ENCODE results near the gene PCGF5.
"Not testable (repeated sequence)": the region's sequence is repeated elsewhere in the genome, so short reads cannot be mapped to it uniquely, and the experiment has no call there.

PCGF5 gene

DNA sequence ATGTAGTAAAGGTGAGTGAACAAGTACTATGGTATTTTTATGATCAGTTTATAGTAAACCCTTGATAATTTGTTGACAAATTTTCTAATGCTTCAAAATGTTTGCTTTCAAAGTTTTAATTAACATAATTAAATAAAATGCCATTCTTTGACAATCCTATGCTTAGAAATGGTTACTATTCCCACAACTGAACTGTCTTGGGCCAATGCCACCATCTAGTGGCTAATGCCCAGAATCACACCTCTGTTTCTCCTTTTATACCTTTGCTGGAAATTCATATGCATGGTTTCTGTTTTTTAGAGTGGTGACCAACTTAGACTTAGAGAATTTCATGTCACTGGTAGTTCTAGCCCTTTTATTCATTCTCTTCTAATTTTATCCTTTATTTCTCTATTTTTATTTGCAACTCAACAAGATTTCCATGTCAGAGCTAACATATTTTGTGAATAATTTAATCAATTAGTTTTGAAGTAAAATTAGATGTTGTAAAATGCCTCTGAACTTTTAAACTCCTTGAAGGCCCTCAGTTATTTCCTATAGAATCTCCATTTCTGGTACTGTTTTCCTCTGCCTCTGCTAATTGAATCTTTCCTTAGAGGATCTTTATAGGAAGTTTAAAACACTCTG is 31.1 kb downstream of the PCGF5 start:
- peak in 40 of 42 donors; percentile 15 to 87 (median 68) for DNase-seq
- intact Hi-C loops (cut with DNase I): loop anchor here (2.0 to 5.0 kb wide), 2 partner anchors 245 to 339 kb away; no protein-coding TSS in a partner anchor

DNA sequence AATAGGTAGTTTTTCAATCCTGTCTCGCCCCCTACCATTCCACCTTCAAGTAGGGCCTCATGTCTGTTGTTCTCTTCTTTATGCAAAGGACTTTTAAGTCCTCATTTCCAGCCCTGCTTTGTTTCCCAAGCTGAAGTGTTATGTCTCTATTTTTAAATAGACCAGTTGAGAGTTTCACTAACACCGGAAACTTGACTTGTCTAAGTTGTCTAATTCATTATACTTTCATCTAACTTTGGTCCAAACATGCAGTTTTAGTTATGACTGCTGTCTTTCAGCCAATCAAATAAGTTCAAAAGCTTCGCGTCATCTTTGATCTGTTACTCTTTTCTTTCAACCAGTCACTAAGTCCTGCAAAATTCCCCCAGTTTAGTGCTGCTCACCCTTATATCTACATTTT is 32.8 kb downstream of the PCGF5 start:
- DNase-seq: no peak
- intact Hi-C loops (cut with DNase I): loop anchor here (5.0 kb wide), 1 partner anchor 341 kb away; no protein-coding TSS in a partner anchor

DNA sequence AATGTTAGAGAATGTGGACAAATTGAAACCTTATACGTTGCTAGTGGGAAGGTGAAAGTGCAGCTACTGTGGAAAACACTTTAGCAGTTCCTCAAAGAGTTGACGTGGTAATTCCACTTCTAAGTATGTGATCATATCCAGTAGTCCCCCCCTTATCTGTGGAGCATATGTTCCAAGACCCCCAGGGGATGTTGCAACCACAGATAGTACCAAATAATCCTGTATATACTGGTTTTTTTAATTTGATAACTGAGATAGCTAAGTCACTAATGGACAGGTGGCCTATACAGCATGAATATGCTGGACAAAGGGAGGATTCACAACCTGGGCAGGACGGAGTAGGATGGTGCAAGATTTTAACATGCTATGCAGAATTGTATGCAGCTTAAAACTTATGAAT is 36.8 kb downstream of the PCGF5 start:
- no peak for DNase-seq
- intact Hi-C loops (cut with DNase I): no loop called here

DNA sequence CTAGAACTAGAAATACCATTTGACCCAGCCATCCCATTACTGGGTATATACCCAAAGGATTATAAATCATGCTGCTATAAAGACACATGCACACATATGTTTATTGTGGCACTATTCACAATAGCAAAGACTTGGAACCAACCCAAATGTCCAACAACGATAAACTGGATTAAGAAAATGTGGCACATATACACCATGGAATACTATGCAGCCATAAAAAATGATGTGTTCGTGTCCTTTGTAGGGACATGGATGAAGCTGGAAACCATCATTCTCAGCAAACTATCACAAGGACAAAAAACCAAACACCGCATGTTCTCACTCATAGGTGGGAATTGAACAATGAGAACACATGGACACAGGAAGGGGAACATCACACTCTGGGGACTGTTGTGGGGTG is 40.0 kb downstream of the PCGF5 start:
- intact Hi-C loops (cut with DNase I): not testable (repeated sequence)

DNA sequence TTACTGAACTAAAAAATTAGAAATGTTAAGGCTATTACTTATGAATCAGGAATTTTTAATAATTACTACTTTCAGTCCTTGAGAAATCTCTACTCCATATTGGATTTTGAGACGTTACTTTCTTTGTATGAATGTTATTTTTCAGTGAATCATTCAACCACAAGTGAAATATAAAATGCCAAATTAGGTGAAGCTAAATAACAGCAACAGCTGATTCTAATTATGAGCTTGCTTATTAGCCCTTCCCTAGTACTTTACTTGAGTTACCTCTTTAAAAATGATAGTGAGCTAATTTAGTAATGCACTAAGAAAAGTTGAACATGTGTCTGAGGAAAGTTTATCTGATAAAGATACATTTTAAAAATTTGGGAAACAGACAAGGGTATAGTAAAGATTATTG is 51.4 kb downstream of the PCGF5 start:
- intact Hi-C loops (cut with DNase I): no loop called here
- no peak for DNase-seq

More for the DNA sequence above, 40.0 kb downstream of the PCGF5 start:
- not testable (repeated sequence) for DNase-seq

DNA sequence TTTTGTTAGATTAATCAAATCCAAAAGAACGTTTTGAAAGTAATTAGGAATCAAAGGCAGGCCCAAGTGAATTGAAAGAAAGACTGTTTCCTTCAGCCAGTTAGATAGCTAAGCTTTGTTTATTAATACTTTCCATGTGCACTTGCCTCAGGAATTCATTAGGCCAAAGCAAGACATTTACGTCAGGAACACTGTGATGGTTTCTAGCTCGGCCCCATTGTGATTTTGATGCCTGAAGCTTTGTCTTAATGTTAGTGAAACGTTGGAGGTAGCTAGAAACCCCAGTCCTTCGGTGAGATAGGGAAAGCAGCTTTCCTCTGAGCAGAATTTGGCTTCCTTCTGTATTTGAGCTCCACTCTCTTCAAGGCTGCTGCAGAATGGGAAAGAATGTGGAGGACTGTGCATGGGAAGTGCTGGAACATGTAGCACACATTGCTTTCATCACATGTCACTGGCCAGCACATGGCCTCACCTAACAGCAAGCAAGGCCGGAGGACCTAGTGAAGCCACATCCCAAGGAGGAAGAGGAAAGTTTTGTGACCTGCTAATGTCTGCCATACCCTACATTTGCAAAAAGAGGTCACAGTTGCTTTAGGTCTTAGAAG is 64.1 kb downstream of the PCGF5 start:
- intact Hi-C loops (cut with DNase I): no loop called here
- no peak for DNase-seq

DNA sequence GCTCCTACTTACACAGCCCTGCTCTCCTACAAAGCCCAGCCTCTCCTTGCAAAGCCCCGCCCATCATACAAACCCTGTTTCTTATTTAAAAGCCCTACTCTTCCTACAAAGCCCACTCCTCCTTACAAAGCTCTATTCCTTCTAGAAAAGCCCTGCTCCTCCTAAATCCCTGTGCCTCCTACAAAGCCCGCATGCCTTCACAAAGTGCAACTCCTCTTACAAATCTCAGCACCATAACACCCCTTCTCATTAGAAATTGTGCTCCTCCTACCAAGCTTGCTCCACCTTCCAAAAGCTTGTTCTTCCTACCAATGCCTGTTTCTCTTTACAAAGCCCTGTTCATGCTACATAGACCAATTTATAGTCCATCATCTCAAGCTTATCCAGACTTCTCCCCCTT is 66.1 kb downstream of the PCGF5 start:
- no peak for DNase-seq
- intact Hi-C loops (cut with DNase I): no loop called here

DNA sequence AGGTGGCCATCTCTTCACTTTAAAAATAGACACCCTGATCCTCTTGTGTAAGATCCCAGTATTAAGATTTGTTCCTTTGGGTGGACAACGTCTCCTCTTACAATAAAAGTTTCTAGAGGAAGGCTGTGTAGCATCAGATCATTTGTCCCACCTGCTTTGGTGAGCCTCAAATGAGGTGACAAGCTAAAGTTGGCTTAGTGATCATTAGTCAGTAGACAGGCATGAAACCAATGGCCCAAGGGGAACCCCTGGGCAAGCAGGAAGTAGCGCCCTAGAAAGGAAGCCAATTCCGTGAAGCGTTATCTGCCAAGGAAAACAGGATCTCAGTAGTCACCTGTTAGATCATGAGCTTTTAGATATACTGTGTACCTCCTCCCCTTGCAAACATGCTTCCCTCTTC is 66.8 kb downstream of the PCGF5 start:
- no peak for DNase-seq
- intact Hi-C loops (cut with DNase I): no loop called here

DNA sequence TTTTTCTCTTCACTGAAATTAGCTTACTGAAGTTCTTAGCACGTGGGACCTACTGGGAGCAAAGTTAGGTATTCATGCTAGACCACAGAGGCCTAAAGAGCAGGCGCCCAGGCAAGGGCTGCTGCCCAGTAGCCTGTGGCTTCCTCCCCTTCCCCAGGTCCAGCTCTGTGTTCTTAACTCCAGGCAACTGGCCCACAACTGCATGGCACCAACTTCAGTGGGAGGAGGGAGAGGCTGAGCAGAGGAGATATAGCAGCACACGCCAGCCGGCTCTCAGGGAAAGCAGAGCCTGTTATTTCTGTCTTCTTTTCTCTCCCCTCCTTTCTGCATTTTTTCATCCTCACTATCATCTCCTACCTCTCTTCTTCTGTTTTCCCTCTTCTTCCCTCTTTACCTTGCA is 67.4 kb downstream of the PCGF5 start:
- intact Hi-C loops (cut with DNase I): no loop called here
- DNase-seq: no peak

DNA sequence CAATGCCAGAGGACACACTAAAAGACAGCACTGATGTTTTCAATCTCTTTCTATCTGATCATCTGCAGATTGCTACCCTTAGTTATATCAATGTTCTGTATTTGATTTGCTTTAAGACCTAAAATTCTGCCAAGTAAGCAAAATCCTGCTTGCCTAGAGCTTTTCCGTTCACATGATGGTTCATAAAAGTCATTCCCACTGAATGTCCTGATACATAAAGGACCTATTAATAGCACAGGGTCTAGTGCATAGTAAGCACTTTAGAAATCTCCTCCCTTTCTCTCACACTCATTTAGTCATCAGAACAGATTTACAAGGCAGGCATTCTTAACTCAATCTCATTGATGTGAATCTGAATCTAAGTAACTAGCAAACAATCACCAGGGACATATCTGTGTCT is 68.8 kb downstream of the PCGF5 start:
- no peak for DNase-seq

DNA sequence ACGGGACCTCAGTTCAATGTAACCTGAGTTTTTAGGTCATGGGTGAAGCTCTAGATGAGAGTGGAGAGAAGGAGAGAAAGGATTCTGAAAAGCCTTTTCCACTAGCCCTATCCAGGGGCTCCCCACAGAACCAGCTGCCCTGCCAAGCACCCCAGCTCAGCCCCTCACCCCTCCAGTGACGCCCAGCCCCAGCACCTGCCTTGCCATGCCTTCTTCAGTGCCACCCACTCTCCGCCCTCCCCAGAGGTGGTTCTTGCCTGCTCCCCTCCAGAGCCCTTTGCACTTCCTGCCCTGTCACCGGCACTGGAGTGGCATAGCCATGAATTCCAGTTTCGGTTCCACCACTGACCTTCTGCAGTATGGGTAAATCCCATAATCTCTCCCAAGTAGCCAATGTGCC is 70.1 kb downstream of the PCGF5 start:
- no peak for DNase-seq
- intact Hi-C loops (cut with DNase I): loop anchor here (10.0 kb wide), 2 partner anchors 94 to 634 kb away; partner anchors contain the start of gene BTAF1

More for the DNA sequence above, 68.8 kb downstream of the PCGF5 start:
- intact Hi-C loops (cut with DNase I): no loop called here

DNA sequence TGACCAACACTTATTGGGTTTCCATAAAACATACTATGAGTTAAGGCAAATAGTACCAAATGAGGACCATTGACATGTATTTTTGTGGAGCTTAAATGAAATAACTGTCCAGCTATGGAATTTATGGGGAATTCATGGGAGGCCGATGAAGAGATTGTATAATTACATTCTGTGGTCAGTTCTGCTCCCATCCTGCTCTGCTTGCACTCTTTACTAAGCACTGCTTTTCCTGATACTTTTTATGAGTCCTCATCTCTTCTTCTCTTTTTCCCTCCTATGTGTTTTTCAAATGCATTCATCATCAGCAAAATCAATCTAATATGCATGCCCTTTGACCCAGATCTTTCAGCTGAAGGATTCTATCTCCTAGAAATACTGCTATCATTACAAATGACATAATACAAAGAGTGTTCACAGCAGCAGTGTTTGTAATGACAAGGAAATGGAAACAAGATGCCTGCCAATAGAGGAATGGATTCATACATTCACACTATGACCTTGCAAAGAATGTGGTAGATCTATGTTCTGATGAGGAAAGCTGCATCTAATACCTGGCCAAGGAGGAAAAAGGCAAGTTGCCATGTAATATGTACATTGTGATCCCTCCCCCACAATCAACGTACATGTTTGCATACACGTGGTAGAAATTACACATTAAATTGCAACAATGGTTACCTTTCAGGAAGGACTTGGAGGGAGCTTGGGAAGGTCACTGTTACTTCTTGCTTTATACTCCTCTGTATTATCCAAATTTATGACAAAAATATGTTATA is 73.9 kb downstream of the PCGF5 start:
- DNase-seq: no peak
- intact Hi-C loops (cut with DNase I): loop anchor here (10.0 kb wide), 2 partner anchors 90 to 630 kb away; partner anchors contain the start of gene BTAF1

DNA sequence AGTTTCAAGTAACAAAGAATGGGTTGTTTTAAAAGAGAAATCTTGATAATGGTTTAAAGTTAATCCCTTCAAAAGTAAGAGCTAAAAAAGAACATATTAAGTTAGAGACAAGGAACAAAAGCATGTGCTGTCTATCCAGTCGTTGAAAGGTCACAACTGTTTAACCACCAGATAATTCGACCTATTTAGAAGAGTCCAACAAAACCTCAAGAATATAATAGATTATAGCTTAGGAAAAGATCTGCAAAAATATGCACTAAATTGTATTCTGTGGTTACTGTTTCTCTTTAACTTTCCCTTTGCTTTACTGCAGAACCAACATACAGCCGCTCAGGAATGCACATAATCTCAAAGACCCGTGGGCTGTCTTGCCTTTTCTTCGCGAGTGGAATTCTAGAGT is 74.9 kb downstream of the PCGF5 start:
- no peak for DNase-seq
- intact Hi-C loops (cut with DNase I): loop anchor here (5.0 to 10.0 kb wide), 3 partner anchors 89 to 629 kb away; partner anchors contain the start of genes BTAF1 and PPP1R3C

DNA sequence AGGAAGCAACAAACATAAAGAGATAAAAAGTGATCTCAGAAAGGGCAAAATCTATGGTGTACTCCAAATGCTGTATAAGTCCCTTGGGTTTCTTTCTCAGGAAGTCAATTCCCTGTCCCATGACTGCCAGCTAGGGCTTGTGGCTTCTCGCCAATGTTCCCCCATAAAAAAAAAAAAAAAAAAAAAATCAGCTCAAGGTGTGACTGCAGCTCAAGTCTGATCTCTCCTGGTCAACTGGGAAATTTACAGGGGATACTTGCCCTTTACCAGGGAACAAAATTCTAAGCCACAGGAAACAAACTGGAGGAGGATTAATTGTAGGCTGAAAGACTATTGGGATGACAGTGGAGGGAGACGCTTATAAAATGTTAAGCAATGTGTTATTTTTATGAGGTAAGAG is 76.0 kb downstream of the PCGF5 start:
- intact Hi-C loops (cut with DNase I): loop anchor here (5.0 to 10.0 kb wide), 3 partner anchors 88 to 628 kb away; partner anchors contain the start of genes BTAF1 and PPP1R3C
- no peak for DNase-seq

DNA sequence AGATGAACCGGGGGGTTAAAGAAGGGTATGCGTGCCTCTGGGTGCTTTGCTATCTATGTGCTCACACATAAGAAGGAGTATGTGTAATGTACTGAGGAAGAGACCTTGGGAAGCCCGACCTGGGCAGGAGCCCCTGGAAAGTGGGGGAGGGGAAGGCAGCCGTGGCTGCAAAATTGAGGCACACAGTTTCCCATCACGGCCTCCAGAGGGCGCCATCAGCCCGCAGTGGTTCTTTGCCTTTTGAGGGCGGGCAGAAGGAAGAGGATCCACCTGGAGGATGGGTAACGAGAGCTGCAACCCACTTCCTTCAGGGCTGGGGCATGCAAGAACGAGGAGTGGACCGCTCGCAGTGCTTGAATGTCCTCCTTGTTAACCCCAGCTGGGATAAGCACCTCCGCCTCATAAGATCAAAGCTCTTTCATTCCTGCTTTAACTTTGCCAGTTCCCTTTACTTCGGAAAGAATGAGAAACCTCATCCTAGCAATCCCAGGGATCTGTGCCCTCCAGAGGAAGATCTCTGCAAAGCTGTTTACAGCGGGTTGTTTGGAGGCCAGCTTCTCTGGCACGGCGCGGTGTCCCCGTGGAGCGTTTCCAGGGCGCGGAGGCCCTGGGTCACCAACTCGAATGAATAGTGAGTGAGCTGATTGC is 77.9 kb downstream of the PCGF5 start:
- intact Hi-C loops (cut with DNase I): loop anchor here (5.0 to 10.0 kb wide), 3 partner anchors 86 to 626 kb away; partner anchors contain the start of genes BTAF1 and PPP1R3C
- peak; percentile 54 to 91 (median 82) for DNase-seq

DNA sequence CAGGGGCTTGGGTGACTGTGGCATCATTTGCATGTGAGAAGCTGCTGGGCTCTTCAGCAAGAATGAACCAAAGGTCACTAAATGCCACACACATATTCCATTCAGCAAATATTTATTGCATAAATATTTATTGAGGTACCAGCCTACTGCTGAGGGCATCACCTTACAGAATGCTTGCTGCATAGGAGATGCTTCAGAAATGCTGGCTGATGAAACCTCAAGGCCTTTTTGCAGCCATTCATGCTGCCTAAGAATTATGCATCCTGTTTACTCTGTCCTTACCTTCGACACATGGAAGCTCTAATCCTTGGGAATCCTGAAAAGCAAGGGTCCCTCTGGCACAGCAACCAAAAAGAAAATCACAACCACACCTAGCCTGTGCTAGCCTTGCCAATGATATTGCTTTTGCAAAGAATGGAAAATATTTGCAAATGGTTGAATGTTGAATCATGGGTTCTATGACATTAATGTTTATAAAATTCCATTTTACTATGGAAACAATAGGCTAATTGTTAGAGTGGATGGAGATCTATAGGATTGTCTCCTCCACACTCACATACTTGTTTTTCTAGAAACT is 79.6 kb downstream of the PCGF5 start:
- no peak for DNase-seq
- intact Hi-C loops (cut with DNase I): loop anchor here (5.0 to 10.0 kb wide), 3 partner anchors 85 to 625 kb away; partner anchors contain the start of genes BTAF1 and PPP1R3C

DNA sequence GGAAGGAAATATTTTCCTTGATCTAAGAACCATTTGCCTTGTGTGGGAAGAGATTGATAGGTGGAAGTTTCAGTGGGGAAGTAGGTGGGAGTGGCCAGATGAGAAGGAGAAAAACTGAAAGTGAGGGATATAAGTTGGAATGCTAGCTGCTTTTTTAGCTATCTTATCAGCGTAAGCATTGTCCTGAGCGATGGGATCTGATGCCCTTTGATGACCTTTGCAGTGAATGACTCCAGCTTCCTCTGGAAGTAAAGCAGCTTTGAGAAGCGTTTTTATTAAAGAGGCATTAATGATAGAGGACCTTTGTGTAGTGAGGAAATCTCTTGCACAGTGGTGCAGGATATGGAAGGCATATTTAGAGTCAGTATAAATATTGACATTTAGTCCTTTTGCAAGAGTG is 82.5 kb downstream of the PCGF5 start:
- DNase-seq; intact Hi-C loops (cut with DNase I): not testable (repeated sequence)

DNA sequence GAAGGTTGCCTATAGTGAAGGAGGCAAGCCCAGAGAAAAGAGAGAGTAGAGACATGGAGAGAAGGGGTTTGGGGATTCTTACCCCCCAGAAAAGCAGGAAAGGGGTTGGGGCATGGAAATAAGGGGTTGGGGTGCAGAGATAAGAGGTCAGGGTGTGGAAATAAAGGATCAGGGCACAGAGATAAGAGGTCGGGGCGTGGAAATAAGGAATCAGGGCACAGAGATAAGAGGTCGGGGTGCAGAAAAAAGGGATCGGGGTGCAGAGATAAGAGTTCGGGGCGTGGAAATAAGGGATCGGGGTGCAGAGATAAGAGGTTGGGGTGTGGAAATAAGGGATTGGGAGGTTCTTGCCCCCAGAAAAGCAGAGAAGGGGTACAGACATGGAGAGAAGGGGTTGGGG is 85.5 kb downstream of the PCGF5 start:
- intact Hi-C loops (cut with DNase I): not testable (repeated sequence)

DNA sequence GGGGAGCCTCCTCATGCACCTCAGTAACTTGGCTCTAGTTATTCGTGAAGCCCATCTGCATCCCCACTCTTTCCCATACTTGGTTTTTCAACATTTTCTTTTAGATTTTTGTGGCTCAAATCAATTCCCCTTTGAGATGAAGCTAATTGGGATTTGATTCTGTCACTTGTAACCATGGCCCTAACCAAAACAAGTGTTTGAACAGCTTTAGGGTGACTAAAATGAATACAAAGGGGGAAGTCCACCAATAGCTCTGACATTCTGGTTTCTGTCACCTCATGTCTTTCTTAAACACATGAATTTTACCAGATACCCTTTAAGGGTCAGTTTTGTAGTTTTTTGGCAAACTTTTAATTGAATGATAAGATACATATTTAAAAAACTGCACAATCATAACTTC is 87.0 kb downstream of the PCGF5 start:
- intact Hi-C loops (cut with DNase I): no loop called here
- DNase-seq: no peak

More for the DNA sequence above, 85.5 kb downstream of the PCGF5 start:
- DNase-seq: not testable (repeated sequence)

All from head of caudate nucleus (tissue), 42 donors.